Activated T-cell treated with anti-CD3 and anti-CD28 coated beads for 24 hours (primary cell): Measurements from ENCODE around the gene TBL2.
"Not testable (repeated sequence)": the region's sequence is repeated elsewhere in the genome, so short reads cannot be mapped to it uniquely, and the experiment has no call there.

Experiments
- DNase-seq: peaks from one replicate; pipeline ENCODE4 v3.0.0-alpha.2; 2020; ENCODE audit warnings: low read depth

Gene TBL2

GRCh38 chr7:73570521-73570920, 7.9 kb downstream of the TBL2 start:
- DNase-seq: no peak

- DNase-seq: no peak
Observed at GRCh38 chr7:73569042-73569608, 9.3 kb downstream of the TBL2 start.

- DNase-seq: no peak
Observed at GRCh38 chr7:73567846-73568685, 10.3 kb downstream of the TBL2 start.

- no peak for DNase-seq
Observed at GRCh38 chr7:73567140-73567539, 11.2 kb downstream of the TBL2 start.

- not testable (repeated sequence) for DNase-seq
Observed at GRCh38 chr7:73566431-73566830, 11.9 kb downstream of the TBL2 start.

GRCh38 chr7:73565675-73566340, 12.6 kb downstream of the TBL2 start:
- DNase-seq: no peak

GRCh38 chr7:73560109-73560835, 18.1 kb downstream of the TBL2 start:
- DNase-seq: no peak

- peak; percentile 70 for DNase-seq
Observed at GRCh38 chr7:73557397-73558257, 20.8 kb downstream of the TBL2 start, which contains the start of gene BCL7B. Gene BCL7B, minus strand, starts transcription at chr7:73557690. Its CDS starts 112 bp downstream, at chr7:73557578.

GRCh38 chr7:73557108-73557396, 21.3 kb downstream of the TBL2 start:
- DNase-seq: peak; percentile 87

- DNase-seq: no peak
Observed at GRCh38 chr7:73556208-73557107, 21.9 kb downstream of the TBL2 start.

GRCh38 chr7:73555411-73555982, 22.9 kb downstream of the TBL2 start:
- DNase-seq: no peak

GRCh38 chr7:73550093-73550492, 28.3 kb downstream of the TBL2 start:
- DNase-seq: not testable (repeated sequence)

- DNase-seq: no peak
Observed at GRCh38 chr7:73549176-73549575, 29.2 kb downstream of the TBL2 start.

GRCh38 chr7:73547841-73548240, 30.5 kb downstream of the TBL2 start:
- no peak for DNase-seq

- no peak for DNase-seq
Observed at GRCh38 chr7:73544678-73545077, 33.7 kb downstream of the TBL2 start.

GRCh38 chr7:73541722-73542121, 36.7 kb downstream of the TBL2 start:
- DNase-seq: no peak

GRCh38 chr7:73539709-73540108, 38.7 kb downstream of the TBL2 start:
- DNase-seq: no peak

- DNase-seq: not testable (repeated sequence)
Observed at GRCh38 chr7:73538510-73538909, 39.9 kb downstream of the TBL2 start.

GRCh38 chr7:73537051-73537450, 41.3 kb downstream of the TBL2 start:
- DNase-seq: no peak

GRCh38 chr7:73536479-73536878, 41.9 kb downstream of the TBL2 start:
- DNase-seq: no peak
